ENCODE data around the gene PDE8A. TPM values are rescaled to one million over a fixed set of nuclear protein-coding genes. Genes with fewer than 3 reads are reported as not detected.
A peak's percentile ranks its signal among the peaks of the same experiment; 100 is the strongest.
"Not testable (repeated sequence)": the region's sequence is repeated elsewhere in the genome, so short reads cannot be mapped to it uniquely, and the experiment has no call there.

Gene PDE8A
- total and polyA plus RNA-seq, 5 donors, result 11.5 to 24.7 (median 19.4) TPM

DNA sequence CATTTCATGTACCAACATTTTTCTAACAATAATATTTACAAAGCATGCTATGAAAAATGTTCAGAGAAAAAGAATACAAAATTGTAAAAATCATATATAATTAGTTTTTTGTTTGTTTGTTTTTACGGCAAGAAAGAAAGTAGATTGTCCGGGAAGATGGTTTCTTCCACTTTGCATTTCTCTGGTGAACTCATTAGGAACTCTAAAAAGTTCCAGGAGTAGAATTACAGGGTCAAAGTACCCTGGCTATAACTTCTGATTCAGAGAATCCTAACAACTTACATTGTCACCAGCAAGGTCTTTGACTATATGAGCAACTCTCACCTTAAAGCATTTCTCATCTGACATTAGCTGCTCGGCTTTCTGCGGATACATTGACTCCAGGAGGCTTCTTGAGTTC lies 196.7 kb downstream of the PDE8A start:
- intact Hi-C loops (cut with DNase I), result no loop called here
- DNase-seq, result no peak
- WGBS, result over 99% methylated on average over 4 of the region's 4 CpGs
- Histone ChIP-seq H3K4me3 (ENCODE audit: low read length) (no peak overlapping the region), H3K27ac (ENCODE audit: low read length) (no peak overlapping the region), H3K27me3 (ENCODE audit: control insufficient read depth, insufficient read depth) (no peaks in the 10 kb centered on the region), H3K4me1 (ENCODE audit: control insufficient read depth, insufficient read depth, low read length) (no peaks in the 10 kb centered on the region), H3K9me3 (ENCODE audit: control insufficient read depth, low read length) (no peaks in the 10 kb centered on the region)
- no peak for ATAC-seq

GRCh38 chr15:85179700-85180099 lies 198.0 kb downstream of the PDE8A start:
- Histone ChIP-seq H3K27ac (ENCODE audit: low read length) (no peak overlapping the region), H3K4me1 (ENCODE audit: control insufficient read depth, insufficient read depth, low read length) (no peaks in the 10 kb centered on the region), H3K4me3 (ENCODE audit: low read length) (no peak overlapping the region), H3K27me3 (ENCODE audit: control insufficient read depth, insufficient read depth) (no peaks in the 10 kb centered on the region), H3K9me3 (ENCODE audit: control insufficient read depth, low read length) (no peaks in the 10 kb centered on the region)
- 50% methylated on average over 3 of the region's 3 CpGs for WGBS
- ATAC-seq, result no peak
- DNase-seq, result no peak
- intact Hi-C loops (cut with DNase I), result no loop called here

GRCh38 chr15:85185350-85185749 lies 203.7 kb downstream of the PDE8A start:
- WGBS, result 94% methylated on average over 11 of the region's 11 CpGs
- H3K9me3 ChIP-seq (ENCODE audit: control insufficient read depth, low read length); ATAC-seq; H3K27ac ChIP-seq (ENCODE audit: low read length); intact Hi-C loops (cut with DNase I); H3K27me3 ChIP-seq (ENCODE audit: control insufficient read depth, insufficient read depth); H3K4me3 ChIP-seq (ENCODE audit: low read length); H3K4me1 ChIP-seq (ENCODE audit: control insufficient read depth, insufficient read depth, low read length): not testable (repeated sequence)
- peak in 1 of 3 donors; percentile 2 for DNase-seq

- DNase-seq; H3K4me3 ChIP-seq (ENCODE audit: low read length); H3K27me3 ChIP-seq (ENCODE audit: control insufficient read depth, insufficient read depth); H3K9me3 ChIP-seq (ENCODE audit: control insufficient read depth, low read length); ATAC-seq; H3K4me1 ChIP-seq (ENCODE audit: control insufficient read depth, insufficient read depth, low read length); intact Hi-C loops (cut with DNase I); H3K27ac ChIP-seq (ENCODE audit: low read length): not testable (repeated sequence)
- WGBS, result 61% methylated on average over 3 of the region's 3 CpGs
Measured at GRCh38 chr15:85188171-85188577, 206.5 kb downstream of the PDE8A start.

Other genes with a start within 250 kb of the PDE8A start
- gene ZNF592, start 233.3 kb upstream of the PDE8A start, total RNA-seq, result 10 to 100 TPM; 20.3 to 25.6 (median 20.6) TPM
- gene ZNF592, start 233.3 kb upstream of the PDE8A start, polyA plus RNA-seq, result 14.0 TPM
- 10 to 100 TPM; 72.1 to 95.2 (median 78.6) TPM for gene ALPK3, start 164.5 kb upstream of the PDE8A start, total RNA-seq
- gene ALPK3, start 164.5 kb upstream of the PDE8A start, polyA plus RNA-seq, result 65.8 TPM
- gene SLC28A1, start 97.2 kb upstream of the PDE8A start, total RNA-seq, result under 1 TPM in 3 of 4 donors, not detected in 1; 0.29 to 0.54 (median 0.42) TPM
- 0.32 TPM for gene SLC28A1, start 97.2 kb upstream of the PDE8A start, polyA plus RNA-seq